Karpas-422 (cell line): ENCODE results near the gene RBM4B. TPM values are rescaled to one million over a fixed set of nuclear protein-coding genes. Genes with fewer than 3 reads are reported as not detected.

Experiments
- DNase-seq: peaks from one replicate; pipeline ENCODE4 v3.0.0-alpha.2; 2015
- H2AFZ ChIP-seq: fragments of 200-600 bp; sonication (generic); 2 replicates; pipeline ENCODE4 v1.6.1; 2014; ENCODE audit warnings: antibody characterized with exemption, low read length, mixed read lengths
- H3K27ac ChIP-seq: fragments of 200-600 bp; sonication (generic); 2 replicates; pipeline ENCODE4 v1.5.1; 2014; ENCODE audit warnings: mild to moderate bottlenecking, low read length, moderate library complexity
- H3K27me3 ChIP-seq: fragments of 200-600 bp; sonication (generic); 2 replicates; pipeline ENCODE4 v1.6.1; 2014; ENCODE audit warnings: low read length, mixed read lengths
- H3K36me3 ChIP-seq: fragments of 200-600 bp; sonication (generic); 2 replicates; pipeline ENCODE4 v1.6.1; 2014; ENCODE audit warnings: low read length, mixed read lengths; ENCODE audit not compliant: insufficient read depth
- H3K4me1 ChIP-seq: fragments of 200-600 bp; sonication (generic); 2 replicates; pipeline ENCODE4 v1.6.1; 2014; ENCODE audit warnings: mild to moderate bottlenecking, low read length, mixed read lengths
- H3K4me2 ChIP-seq: fragments of 200-600 bp; sonication (generic); 2 replicates; pipeline ENCODE4 v1.6.1; 2014; ENCODE audit warnings: low read length, low read depth, mild to moderate bottlenecking; ENCODE audit not compliant: poor library complexity, severe bottlenecking
- H3K4me3 ChIP-seq: fragments of 200-600 bp; sonication (generic); 2 replicates; pipeline ENCODE4 v1.5.1; 2014; ENCODE audit warnings: mild to moderate bottlenecking, antibody characterized with exemption, low read length, mixed read lengths
- H3K79me2 ChIP-seq: fragments of 200-600 bp; sonication (generic); 2 replicates; pipeline ENCODE4 v1.6.1; 2014; ENCODE audit warnings: mild to moderate bottlenecking, low read length, mixed read lengths
- H3K9ac ChIP-seq: fragments of 200-600 bp; sonication (generic); 2 replicates; pipeline ENCODE4 v1.6.0; 2014; ENCODE audit warnings: low read length
- H3K9me2 ChIP-seq: fragments of 200-600 bp; sonication (generic), shearing (Covaris generic); replicated peaks from 2 replicates; pipeline ENCODE4 v1.6.0; 2014; ENCODE audit warnings: mild to moderate bottlenecking, low read length, moderate library complexity; ENCODE audit not compliant: insufficient read depth
- H3K9me3 ChIP-seq: fragments of 300-700, 200-600 bp; sonication (generic); 2 replicates; pipeline ENCODE4 v1.6.1; 2014; ENCODE audit warnings: low read length, mixed read lengths
- H4K20me1 ChIP-seq: fragments of 200-600 bp; sonication (generic); 2 replicates; pipeline ENCODE4 v1.6.1; 2014; ENCODE audit warnings: mild to moderate bottlenecking, antibody characterized with exemption, low read length, low read depth; ENCODE audit not compliant: insufficient read depth
- total RNA-seq: library from RNA; depleted of rRNA; stranded (reverse); fragments of >200 nt; shearing (Covaris generic); gene quantifications from 2 replicates; pipeline ENCODE4 v1.2.3, GENCODE V29; 2014; ENCODE audit warnings: low replicate concordance

RBM4B gene
- total RNA-seq, 1 experiment from 2014 or later, result 43.2 TPM

DNA sequence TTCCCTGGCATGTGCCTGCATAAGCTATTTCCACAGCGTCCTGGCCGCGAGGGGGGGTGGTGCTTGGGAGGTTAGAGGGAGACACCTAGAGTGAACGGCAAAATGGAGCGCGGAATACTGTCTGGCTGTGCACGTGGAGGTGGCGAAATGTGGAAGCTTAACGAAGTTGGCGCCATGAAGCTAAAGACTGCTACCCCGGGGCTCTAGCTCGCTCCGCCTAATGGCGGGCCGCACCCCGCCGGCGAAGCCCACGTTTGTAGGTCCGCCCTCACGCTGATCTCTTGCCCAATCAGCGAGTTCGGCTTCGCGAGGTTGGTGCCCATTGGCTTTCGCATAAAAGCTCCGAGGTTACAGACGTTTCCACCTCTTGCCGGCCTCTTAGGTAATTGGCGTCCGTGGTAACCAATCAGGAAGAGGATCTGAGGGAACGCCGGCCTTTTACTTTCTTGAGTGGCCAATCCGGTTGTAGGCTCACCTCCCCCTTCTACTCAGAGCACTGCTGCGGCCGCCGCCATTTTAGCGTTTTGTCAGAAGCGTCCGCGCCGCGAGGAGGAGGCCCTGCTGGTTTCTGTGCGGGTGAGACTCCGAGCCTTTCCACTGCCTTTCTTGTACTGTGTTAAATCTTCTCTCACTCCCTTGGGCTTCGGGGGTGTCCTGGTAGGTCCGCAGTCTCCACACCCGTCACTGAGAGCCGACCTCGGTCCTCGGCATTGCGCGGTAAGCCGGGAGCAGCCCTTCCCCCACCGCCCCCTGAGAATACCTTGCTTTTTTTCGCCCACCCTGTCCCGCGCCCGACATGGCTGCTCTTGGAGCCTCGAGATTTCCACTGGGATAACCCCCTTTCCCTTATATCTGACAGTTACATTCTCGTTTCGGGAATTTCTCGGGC is 39.3 kb downstream of the RBM4B start, which contains the start of gene RBM4:
Gene RBM4 (plus strand): TSS at position 527 of the 889 bp plus-strand sequence. CDS start 1,009 bp downstream, outside the sequence.
- H4K20me1 ChIP-seq, result peaks cover 44% of the 10 kb centered on the region
- H3K79me2 ChIP-seq, result peaks cover 61% of the 10 kb centered on the region
- peak; percentile 100 for DNase-seq
- no peaks in the 10 kb centered on the region for H3K27me3 ChIP-seq
- H3K9me3 ChIP-seq, result no peaks in the 10 kb centered on the region
- peaks cover 57% of the 10 kb centered on the region for H3K36me3 ChIP-seq
- H3K4me2 ChIP-seq, result peak within 1 kb of the TSS; percentile 99
- peaks cover 53% of the 10 kb centered on the region for H3K4me1 ChIP-seq
- H3K4me3 ChIP-seq, result peak within 1 kb of the TSS; percentile 99
- peak within 1 kb of the TSS; percentile 88 for H3K27ac ChIP-seq
- no peak within 1 kb of the TSS for H2AFZ ChIP-seq
- peak within 1 kb of the TSS; percentile 97 for H3K9ac ChIP-seq
- H3K9me2 ChIP-seq, result no peaks in the 10 kb centered on the region

DNA sequence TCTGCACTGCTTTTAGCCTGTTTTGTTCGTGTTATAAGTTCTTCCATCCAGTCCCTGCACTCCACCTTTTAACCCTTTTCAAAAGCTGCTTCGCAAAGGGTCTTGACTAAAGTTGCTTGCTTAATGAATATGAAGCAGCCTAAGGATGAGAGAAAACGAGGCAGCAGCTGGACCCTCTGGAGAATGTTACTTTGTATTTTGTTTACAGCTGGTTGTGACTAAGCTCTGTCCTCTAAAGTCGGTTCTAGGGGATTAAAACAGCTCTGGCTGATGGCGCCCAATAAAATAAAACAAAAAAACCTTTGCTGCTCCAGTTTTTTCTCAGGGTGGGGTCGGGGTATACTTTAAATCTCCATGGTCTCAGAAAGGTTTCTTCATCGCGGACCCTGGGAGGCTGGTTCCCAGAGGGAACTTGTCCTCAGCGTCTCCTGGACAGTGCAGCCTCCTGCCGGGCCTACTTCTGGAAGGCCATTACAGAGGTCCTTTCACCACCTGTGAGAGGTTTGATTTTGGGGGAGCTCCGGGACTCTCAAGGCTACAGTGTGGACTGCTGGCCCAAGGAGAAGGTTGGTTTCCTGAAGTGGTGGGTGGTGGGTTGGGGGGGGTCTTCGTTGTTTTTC is 40.0 kb downstream of the RBM4B start:
- peaks cover 46% of the 10 kb centered on the region for H3K4me1 ChIP-seq
- H3K9ac ChIP-seq, result peak overlapping the region; percentile 68
- no peak for DNase-seq
- H3K4me2 ChIP-seq, result peak overlapping the region; percentile 69
- peak overlapping the region; percentile 54; the same call in 1 of the 2 replicates for H3K4me3 ChIP-seq
- no peaks in the 10 kb centered on the region for H3K9me3 ChIP-seq
- peaks cover 36% of the 10 kb centered on the region for H4K20me1 ChIP-seq
- no peaks in the 10 kb centered on the region for H3K27me3 ChIP-seq
- peaks cover 58% of the 10 kb centered on the region for H3K79me2 ChIP-seq
- no peak overlapping the region for H2AFZ ChIP-seq
- H3K36me3 ChIP-seq, result peaks cover 57% of the 10 kb centered on the region
- H3K9me2 ChIP-seq, result no peaks in the 10 kb centered on the region
- peak overlapping the region; percentile 63 for H3K27ac ChIP-seq

DNA sequence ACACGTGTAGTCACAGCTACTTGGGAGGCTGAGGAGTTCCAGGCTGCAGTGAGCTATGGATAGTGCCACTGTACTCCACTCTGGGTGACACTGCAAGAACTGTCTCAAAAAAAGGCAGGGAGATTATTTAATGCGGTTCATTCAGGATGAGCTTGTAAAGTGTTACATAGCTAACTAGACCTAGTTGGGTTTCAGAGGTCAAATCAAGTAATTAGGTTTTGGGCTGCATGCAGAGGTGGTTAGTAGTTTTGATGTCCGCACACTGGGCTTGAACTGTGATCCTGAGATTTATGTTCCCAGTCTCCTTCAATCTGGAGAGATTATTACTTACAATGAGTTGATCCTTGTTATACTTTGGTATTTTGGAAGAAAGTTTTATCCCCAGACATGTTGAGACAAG is 41.3 kb downstream of the RBM4B start:
- H3K36me3 ChIP-seq, result peaks cover 53% of the 10 kb centered on the region
- no peak for DNase-seq
- H3K27me3 ChIP-seq, result no peaks in the 10 kb centered on the region
- H4K20me1 ChIP-seq, result peaks cover 23% of the 10 kb centered on the region
- H3K27ac ChIP-seq, result no peak overlapping the region
- H3K4me3 ChIP-seq, result no peak overlapping the region
- no peak overlapping the region for H3K9ac ChIP-seq
- peaks cover 33% of the 10 kb centered on the region for H3K4me1 ChIP-seq
- H3K9me3 ChIP-seq, result no peaks in the 10 kb centered on the region
- peaks cover 55% of the 10 kb centered on the region for H3K79me2 ChIP-seq
- H3K9me2 ChIP-seq, result no peaks in the 10 kb centered on the region
- H3K4me2 ChIP-seq, result no peak overlapping the region
- no peak overlapping the region for H2AFZ ChIP-seq

DNA sequence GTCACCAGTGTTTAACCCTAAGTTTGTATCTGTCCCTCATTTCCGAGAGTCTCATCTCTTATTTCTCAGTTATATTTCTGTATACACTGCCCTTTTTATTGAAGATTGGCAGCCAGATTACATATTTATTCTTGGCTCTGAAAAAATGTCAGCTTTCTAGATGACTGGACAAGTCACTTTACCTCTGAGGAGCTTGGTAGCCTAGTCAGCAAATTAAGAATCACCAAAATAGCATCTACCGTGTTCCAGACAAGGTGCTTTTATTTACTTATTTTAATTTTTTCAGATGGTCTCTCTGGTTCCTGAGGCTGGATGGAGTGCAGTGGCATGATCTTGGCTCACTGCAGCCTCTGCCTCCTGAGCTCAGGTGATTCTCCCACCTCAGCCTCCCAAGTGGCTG is 44.7 kb downstream of the RBM4B start:
- no peak overlapping the region for H3K4me3 ChIP-seq
- peaks cover 8% of the 10 kb centered on the region for H3K4me1 ChIP-seq
- H3K27ac ChIP-seq, result no peak overlapping the region
- H3K79me2 ChIP-seq, result peaks cover 57% of the 10 kb centered on the region
- H3K27me3 ChIP-seq, result no peaks in the 10 kb centered on the region
- no peak overlapping the region for H3K9ac ChIP-seq
- DNase-seq, result no peak
- H3K4me2 ChIP-seq, result no peak overlapping the region
- peaks cover 52% of the 10 kb centered on the region for H3K36me3 ChIP-seq
- H4K20me1 ChIP-seq, result peaks cover 22% of the 10 kb centered on the region
- H3K9me2 ChIP-seq, result no peaks in the 10 kb centered on the region
- no peak overlapping the region for H2AFZ ChIP-seq
- H3K9me3 ChIP-seq, result no peaks in the 10 kb centered on the region

DNA sequence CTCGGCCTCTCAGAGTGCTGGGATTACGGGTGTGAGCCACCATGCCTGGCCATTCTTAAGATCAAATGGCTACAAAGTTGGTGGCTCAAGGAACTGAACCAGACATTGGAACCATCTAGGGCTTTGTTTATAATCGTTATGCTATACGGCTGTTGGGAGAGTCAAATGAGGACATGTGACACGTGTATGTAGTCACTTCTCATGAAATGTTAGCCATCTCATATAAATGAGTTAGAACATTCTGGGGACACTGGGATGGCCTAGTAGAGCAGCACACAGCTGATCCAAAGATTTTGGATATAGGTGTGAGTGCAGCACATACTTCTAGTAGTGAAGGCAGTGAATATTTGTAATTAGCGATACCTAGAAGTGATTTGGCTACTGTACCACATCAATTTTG is 45.8 kb downstream of the RBM4B start:
- DNase-seq, result no peak
- no peaks in the 10 kb centered on the region for H3K27me3 ChIP-seq
- H3K79me2 ChIP-seq, result peaks cover 66% of the 10 kb centered on the region
- no peak overlapping the region for H2AFZ ChIP-seq
- H4K20me1 ChIP-seq, result peaks cover 33% of the 10 kb centered on the region
- H3K4me2 ChIP-seq, result no peak overlapping the region
- H3K4me1 ChIP-seq, result no peaks in the 10 kb centered on the region
- H3K9me2 ChIP-seq, result no peaks in the 10 kb centered on the region
- H3K36me3 ChIP-seq, result peaks cover 63% of the 10 kb centered on the region
- H3K9ac ChIP-seq, result no peak overlapping the region
- H3K27ac ChIP-seq, result no peak overlapping the region
- no peak overlapping the region for H3K4me3 ChIP-seq
- H3K9me3 ChIP-seq, result no peaks in the 10 kb centered on the region

DNA sequence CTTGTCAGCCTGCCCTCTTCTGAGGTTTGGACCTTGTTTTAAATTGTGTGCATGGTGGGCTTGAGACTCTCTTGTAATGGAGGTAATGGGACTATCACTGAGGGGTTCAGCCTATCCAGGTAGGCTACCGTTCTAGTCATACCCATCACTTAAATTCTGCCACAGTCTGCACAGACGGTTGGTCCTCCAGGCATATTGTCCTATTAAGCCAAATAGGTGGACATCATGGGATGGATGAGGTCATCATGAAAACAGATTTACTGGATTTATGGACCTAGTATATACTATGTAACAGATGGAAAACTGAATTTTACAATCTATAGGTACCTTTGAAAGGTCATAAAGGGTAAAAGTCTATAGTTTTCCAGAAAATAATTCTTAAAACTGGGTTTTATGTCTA is 48.3 kb downstream of the RBM4B start:
- no peak overlapping the region for H2AFZ ChIP-seq
- no peak overlapping the region for H3K27ac ChIP-seq
- H3K9ac ChIP-seq, result no peak overlapping the region
- no peaks in the 10 kb centered on the region for H3K9me3 ChIP-seq
- no peaks in the 10 kb centered on the region for H3K27me3 ChIP-seq
- H3K36me3 ChIP-seq, result peaks cover 83% of the 10 kb centered on the region
- H3K79me2 ChIP-seq, result peaks cover 87% of the 10 kb centered on the region
- no peak for DNase-seq
- H3K4me2 ChIP-seq, result no peak overlapping the region
- H3K4me3 ChIP-seq, result no peak overlapping the region
- H3K4me1 ChIP-seq, result no peaks in the 10 kb centered on the region
- H4K20me1 ChIP-seq, result peaks cover 56% of the 10 kb centered on the region
- no peaks in the 10 kb centered on the region for H3K9me2 ChIP-seq

DNA sequence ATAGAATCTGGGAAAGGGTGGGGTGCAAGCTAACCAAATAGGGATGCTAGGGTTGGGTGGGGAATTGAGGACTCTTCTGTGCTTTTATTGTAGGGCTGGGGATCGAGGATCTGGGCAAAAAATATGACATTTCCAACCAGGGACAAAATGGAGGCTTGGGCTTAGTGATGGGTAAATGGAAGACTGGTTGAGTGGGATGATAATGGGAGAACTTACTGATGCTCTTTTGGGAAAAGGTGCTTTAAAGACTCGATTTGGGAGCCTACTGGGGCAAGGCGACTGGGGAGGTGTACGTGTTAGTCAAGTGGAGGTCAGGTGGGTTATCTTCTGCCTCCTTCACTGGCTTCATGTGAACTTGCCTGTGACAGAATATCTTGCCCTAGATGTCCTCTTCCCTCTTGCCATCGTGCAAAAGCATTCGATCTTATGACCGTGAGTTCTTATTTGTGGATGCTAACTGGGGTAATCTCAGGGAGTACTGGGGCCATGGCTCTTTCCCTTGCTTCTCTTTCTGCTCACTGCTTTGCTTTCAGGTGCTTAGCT is 49.6 kb downstream of the RBM4B start:
- no peak overlapping the region for H3K27ac ChIP-seq
- no peaks in the 10 kb centered on the region for H3K4me1 ChIP-seq

DNA sequence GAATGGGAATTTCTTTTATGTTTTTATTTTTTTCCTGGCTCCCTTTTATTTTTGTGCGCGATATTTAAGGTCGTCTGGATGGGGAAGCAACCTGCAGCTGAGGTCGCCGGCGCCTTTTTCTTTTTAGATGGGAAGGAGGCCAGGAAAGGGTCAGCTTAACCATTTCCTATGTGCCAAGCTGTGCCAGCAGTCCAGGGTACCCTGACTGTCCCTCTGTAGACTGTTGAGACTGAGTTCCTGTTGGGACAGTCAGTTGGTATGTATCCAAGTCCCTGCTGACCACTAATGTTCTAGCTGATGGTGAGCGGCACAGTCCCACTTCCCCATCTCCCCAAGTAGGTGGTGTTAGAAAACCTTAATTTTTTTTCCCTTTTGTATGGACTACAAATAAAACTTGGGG is 50.8 kb downstream of the RBM4B start:
- Histone ChIP-seq H3K4me1 (no peaks in the 10 kb centered on the region), H3K4me2 (no peak overlapping the region), H4K20me1 (peaks cover 80% of the 10 kb centered on the region), H3K9me3 (no peaks in the 10 kb centered on the region), H3K79me2 (peaks cover 96% of the 10 kb centered on the region), H3K9ac (no peak overlapping the region), H3K36me3 (peaks cover 85% of the 10 kb centered on the region), H3K4me3 (no peak overlapping the region), H2AFZ (no peak overlapping the region), H3K9me2 (no peaks in the 10 kb centered on the region), H3K27me3 (no peaks in the 10 kb centered on the region), H3K27ac (no peak overlapping the region)
- no peak for DNase-seq

More for the DNA sequence above, 49.6 kb downstream of the RBM4B start:
- H2AFZ ChIP-seq, result no peak overlapping the region
- H3K36me3 ChIP-seq, result peaks cover 86% of the 10 kb centered on the region
- H3K4me3 ChIP-seq, result no peak overlapping the region
- no peaks in the 10 kb centered on the region for H3K9me3 ChIP-seq
- H3K27me3 ChIP-seq, result no peaks in the 10 kb centered on the region
- H3K9me2 ChIP-seq, result no peaks in the 10 kb centered on the region
- H4K20me1 ChIP-seq, result peaks cover 69% of the 10 kb centered on the region
- no peak overlapping the region for H3K4me2 ChIP-seq
- peaks cover 93% of the 10 kb centered on the region for H3K79me2 ChIP-seq
- DNase-seq, result no peak
- no peak overlapping the region for H3K9ac ChIP-seq
